GM13977 (cell line): Measurements from ENCODE around the gene WFS1.
A peak's percentile ranks its signal among the peaks of the same experiment; 100 is the strongest.

Experiments used
- DNase-seq: peaks from one replicate; pipeline ENCODE4 v3.0.0; 2012; ENCODE audit warnings: low spot score
- CTCF ChIP-seq: IDR thresholded peaks from 2 replicates; pipeline ENCODE4 v1.5.1; 2012; ENCODE audit warnings: mild to moderate bottlenecking, control low read depth; ENCODE audit not compliant: insufficient read depth; ENCODE audit errors: extremely low read depth, missing control alignments
- in situ Hi-C: fragments of 300-500 bp; cut with MboI; formaldehyde crosslinking; loops from one replicate; pipeline ENCODE4 v1.12.0; 2022; ENCODE audit warnings: low sequenced_read_pairs, low pct_unique_long_range_greater_than_20kb, mixed read lengths, inconsistent platforms; ENCODE audit not compliant: unreplicated experiment

Gene WFS1

GRCh38 chr4:6273661-6273990, 4.0 kb downstream of the WFS1 start:
- no peak for TF ChIP-seq CTCF
- no peak for DNase-seq
- in situ Hi-C loops = no loop called here

- in situ Hi-C loops = no loop called here
- TF ChIP-seq CTCF = no peak
- DNase-seq = no peak
These were observed 5.7 kb downstream of the WFS1 start for GRCh38 chr4:6275351-6275750.

GRCh38 chr4:6275898-6276806, 6.5 kb downstream of the WFS1 start:
- TF ChIP-seq CTCF = no peak
- in situ Hi-C loops = no loop called here
- no peak for DNase-seq

- DNase-seq = no peak
- TF ChIP-seq CTCF = no peak
- in situ Hi-C loops = no loop called here
These were observed 7.6 kb downstream of the WFS1 start for GRCh38 chr4:6277139-6277802.

GRCh38 chr4:6277935-6278800, 8.5 kb downstream of the WFS1 start:
- no peak for DNase-seq
- TF ChIP-seq CTCF = no peak
- in situ Hi-C loops = no loop called here

GRCh38 chr4:6278801-6279197, 9.1 kb downstream of the WFS1 start:
- TF ChIP-seq CTCF = no peak
- in situ Hi-C loops = no loop called here
- peak; percentile 72 for DNase-seq
